Measurements from ENCODE around the gene GABRQ. TPM values are rescaled to one million over a fixed set of nuclear protein-coding genes. Genes with fewer than 3 reads are reported as not detected.
A peak's percentile ranks its signal among the peaks of the same experiment; 100 is the strongest.

GABRQ gene
- not detected in 2 replicates for total RNA-seq (2021)
- Bru-seq, nascent RNA, result not detected
- not detected for BruChase-seq, experiment 1, labeled RNA remaining after a 2-hour chase
- BruChase-seq, experiment 2, labeled RNA remaining after a 6-hour chase, result not detected
- long read RNA-seq, result 0 reads

- CTCF ChIA-PET, result no interaction called here
- BruUV-seq (replicated peaks), result no TSS peak
Observed at GRCh38 chrX:152637649-152638442, at the start of gene GABRQ. Gene GABRQ, plus strand, starts transcription at chrX:152637895. Its CDS starts 308 bp downstream, at chrX:152638203.

GRCh38 chrX:152588206-152588605 lies 49.5 kb upstream of the GABRQ start:
- H3K4me2 ChIP-seq, result no peak overlapping the region
- TF ChIP-seq EZH2 (IDR thresholded peaks at IDR 0.05; ENCODE audit: low read depth), result no peak
- TF ChIP-seq CTCF (conservative IDR thresholded peaks at IDR 0.05), result no peak
- no peaks in the 10 kb centered on the region for H3K36me3 ChIP-seq (ENCODE audit: low read depth)
- no TSS peak for BruUV-seq (replicated peaks)
- H3K9me3 ChIP-seq (ENCODE audit: insufficient read depth, low read depth), result no peaks in the 10 kb centered on the region
- H3K4me3 ChIP-seq, result no peak overlapping the region
- no peaks in the 10 kb centered on the region for H3K79me2 ChIP-seq (ENCODE audit: low read depth)
- ChIA-PET POLR2A (ENCODE audit: unreplicated experiment) (no interaction called here), CTCF (no interaction called here)
- H2AFZ ChIP-seq, result no peak overlapping the region
- intact Hi-C loops (cut with micrococcal nuclease; ENCODE audit: unreplicated experiment), result loop anchor here (10.0 kb wide), 1 partner anchor 133 kb away; the partner anchor contains the start of gene GABRA3
- peak in 1 of 2 experiments; percentile 64 for DNase-seq
- H4K20me1 ChIP-seq (ENCODE audit: insufficient read depth), result no peaks in the 10 kb centered on the region
- H3K27me3 ChIP-seq (ENCODE audit: insufficient read depth, low read depth), result no peaks in the 10 kb centered on the region
- H3K27ac ChIP-seq, result 0 out of 2 replicates have a peak overlapping the region, but pooled peaks have one; percentile 40
- H3K9me2 ChIP-seq (ENCODE audit: insufficient read depth), result 0 out of 2 replicates have a peak, but pooled peaks cover 3% of the 10 kb centered on the region
- H3F3A ChIP-seq (ENCODE audit: insufficient read depth, low read depth), result 0 out of 2 replicates have a peak, but pooled peaks cover 3% of the 10 kb centered on the region
- H3K4me1 ChIP-seq (replicated peaks; ENCODE audit: insufficient read depth), result 0 out of 2 replicates have a peak, but pooled peaks cover 7% of the 10 kb centered on the region

More at GRCh38 chrX:152637649-152638442, at the start of gene GABRQ:
- Histone ChIP-seq H4K20me1 (ENCODE audit: insufficient read depth) (no peaks in the 10 kb centered on the region; the same call in 1 of the 2 replicates), H3K4me1 (replicated peaks; ENCODE audit: insufficient read depth) (no peaks in the 10 kb centered on the region), H3F3A (ENCODE audit: insufficient read depth, low read depth) (no peaks in the 10 kb centered on the region; the same call in 1 of the 2 replicates), H3K4me2 (no peak within 1 kb of the TSS), H3K9me3 (ENCODE audit: insufficient read depth, low read depth) (no peaks in the 10 kb centered on the region), H2AFZ (no peak within 1 kb of the TSS), H3K79me2 (ENCODE audit: low read depth) (no peaks in the 10 kb centered on the region), H3K9me2 (ENCODE audit: insufficient read depth) (no peaks in the 10 kb centered on the region), H3K36me3 (ENCODE audit: low read depth) (no peaks in the 10 kb centered on the region), H3K4me3 (no peak within 1 kb of the TSS), H3K27me3 (ENCODE audit: insufficient read depth, low read depth) (no peaks in the 10 kb centered on the region), H3K27ac (no peak within 1 kb of the TSS)
- intact Hi-C loops (cut with micrococcal nuclease; ENCODE audit: unreplicated experiment), result loop anchor here (5.0 kb wide), 2 partner anchors 289 to 1486 kb away; no protein-coding TSS in a partner anchor
- TF ChIP-seq CTCF (conservative IDR thresholded peaks at IDR 0.05) (no peak), EZH2 (IDR thresholded peaks at IDR 0.05; ENCODE audit: low read depth) (no peak)
- POLR2A ChIA-PET (ENCODE audit: unreplicated experiment), result no interaction called here
- no peak for DNase-seq

GRCh38 chrX:152600853-152601633 lies 36.7 kb upstream of the GABRQ start:
- Histone ChIP-seq H3K27me3 (ENCODE audit: insufficient read depth, low read depth) (no peaks in the 10 kb centered on the region), H3K4me1 (replicated peaks; ENCODE audit: insufficient read depth) (no peaks in the 10 kb centered on the region), H3F3A (ENCODE audit: insufficient read depth, low read depth) (no peaks in the 10 kb centered on the region), H3K36me3 (ENCODE audit: low read depth) (no peaks in the 10 kb centered on the region), H3K9me3 (ENCODE audit: insufficient read depth, low read depth) (no peaks in the 10 kb centered on the region; the same call in 1 of the 2 replicates), H3K4me2 (no peak overlapping the region), H3K4me3 (no peak overlapping the region), H4K20me1 (ENCODE audit: insufficient read depth) (no peaks in the 10 kb centered on the region), H3K9me2 (ENCODE audit: insufficient read depth) (no peaks in the 10 kb centered on the region; the same call in 1 of the 2 replicates), H3K27ac (no peak overlapping the region), H3K79me2 (ENCODE audit: low read depth) (no peaks in the 10 kb centered on the region), H2AFZ (no peak overlapping the region)
- no TSS peak for BruUV-seq (replicated peaks)
- ChIA-PET CTCF (no interaction called here), POLR2A (ENCODE audit: unreplicated experiment) (no interaction called here)
- DNase-seq, result no peak
- TF ChIP-seq EZH2 (IDR thresholded peaks at IDR 0.05; ENCODE audit: low read depth), result no peak
- no peak for TF ChIP-seq CTCF (conservative IDR thresholded peaks at IDR 0.05)
- intact Hi-C loops (cut with micrococcal nuclease; ENCODE audit: unreplicated experiment), result no loop called here

Data from PC-9 (cell line).